ENCODE data around the gene EFCAB6. TPM values are rescaled to one million over a fixed set of nuclear protein-coding genes. Genes with fewer than 3 reads are reported as not detected.

Gene EFCAB6
- total and polyA plus RNA-seq, 2 donors (not counting 3 experiments of a cell fraction or from before 2014, with no cell fraction given) = 0.07 to 0.31 TPM

DNA sequence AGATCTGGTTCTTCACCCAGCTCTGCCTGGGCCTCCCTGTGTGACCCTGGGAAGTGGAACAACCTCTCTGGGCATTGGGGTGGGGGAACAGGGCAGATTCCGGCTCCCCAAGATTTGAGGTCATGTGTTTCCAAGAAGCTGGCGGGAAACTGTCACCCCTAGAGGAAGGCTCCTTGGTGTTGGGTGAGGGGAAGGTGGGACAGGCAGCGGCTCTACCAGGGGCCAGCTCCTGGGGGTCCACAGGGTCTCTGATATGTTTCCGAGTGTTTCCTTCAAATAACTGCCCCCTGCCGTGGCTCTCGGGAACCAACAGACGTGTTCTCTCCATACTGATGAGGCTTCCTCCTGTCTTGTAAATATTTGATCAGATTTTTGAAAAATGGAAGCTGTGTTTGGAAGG is 321.8 kb downstream of the EFCAB6 start:
- no peak overlapping the region for H3K27ac ChIP-seq (ENCODE audit: insufficient read depth, low read depth, low read length)
- no peaks in the 10 kb centered on the region for H3K4me1 ChIP-seq (ENCODE audit: control insufficient read depth, extremely low read depth, insufficient read depth, low read length)
- H3K79me2 ChIP-seq (ENCODE audit: control insufficient read depth, insufficient read depth, low read length) = no peaks in the 10 kb centered on the region
- FAIRE-seq = no peak
- dilution Hi-C loops (cut with MboI; ENCODE audit: extremely low pct_ligation_motif_present, low sequenced_read_pairs) = no loop called here
- H3K9me1 ChIP-seq (replicated peaks; ENCODE audit: control insufficient read depth, extremely low read depth, insufficient read depth, low read length) = no peaks in the 10 kb centered on the region
- H3K4me3 ChIP-seq (replicated peaks in 1 of 3; ENCODE audit: insufficient read depth in 1 of 3, low read depth in 1 of 3, low read length in 3 of 3) = no peak overlapping the region
- no peak overlapping the region for H2AFZ ChIP-seq (ENCODE audit: low read depth, low read length)
- no peaks in the 10 kb centered on the region for H4K20me1 ChIP-seq (replicated peaks; ENCODE audit: control insufficient read depth, extremely low read depth, insufficient read depth, low read length)
- intact Hi-C loops (cut with micrococcal nuclease) = no loop called here
- ChIA-PET POLR2A (no interaction called here), CTCF (no interaction called here)
- no TSS peak for BruUV-seq (replicated peaks)
- no peak for TF ChIP-seq JUN (IDR thresholded peaks at IDR 0.05; ENCODE audit: borderline replicate concordance, insufficient read depth, insufficient read length, low read depth)
- no peak for TF ChIP-seq POLR2A (IDR thresholded peaks at IDR 0.05; ENCODE audit: low read depth, low read length)
- TF ChIP-seq MYC (IDR thresholded peaks at IDR 0.05; ENCODE audit: low read depth, low read length) = no peak
- TF ChIP-seq, protein P1, sequence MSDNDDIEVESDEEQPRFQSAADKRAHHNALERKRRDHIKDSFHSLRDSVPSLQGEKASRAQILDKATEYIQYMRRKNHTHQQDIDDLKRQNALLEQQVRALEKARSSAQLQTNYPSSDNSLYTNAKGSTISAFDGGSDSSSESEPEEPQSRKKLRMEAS (IDR thresholded peaks at IDR 0.05; ENCODE audit: insufficient read depth, insufficient read length) = no peak
- TF ChIP-seq GATA2 (IDR thresholded peaks at IDR 0.05; ENCODE audit: insufficient read depth, insufficient read length, low read depth, low read length) = no peak
- no peak for TF ChIP-seq POLR2AphosphoS5 (IDR thresholded peaks at IDR 0.05; ENCODE audit: insufficient read depth, low read depth, low read length)
- TF ChIP-seq, protein P2, sequence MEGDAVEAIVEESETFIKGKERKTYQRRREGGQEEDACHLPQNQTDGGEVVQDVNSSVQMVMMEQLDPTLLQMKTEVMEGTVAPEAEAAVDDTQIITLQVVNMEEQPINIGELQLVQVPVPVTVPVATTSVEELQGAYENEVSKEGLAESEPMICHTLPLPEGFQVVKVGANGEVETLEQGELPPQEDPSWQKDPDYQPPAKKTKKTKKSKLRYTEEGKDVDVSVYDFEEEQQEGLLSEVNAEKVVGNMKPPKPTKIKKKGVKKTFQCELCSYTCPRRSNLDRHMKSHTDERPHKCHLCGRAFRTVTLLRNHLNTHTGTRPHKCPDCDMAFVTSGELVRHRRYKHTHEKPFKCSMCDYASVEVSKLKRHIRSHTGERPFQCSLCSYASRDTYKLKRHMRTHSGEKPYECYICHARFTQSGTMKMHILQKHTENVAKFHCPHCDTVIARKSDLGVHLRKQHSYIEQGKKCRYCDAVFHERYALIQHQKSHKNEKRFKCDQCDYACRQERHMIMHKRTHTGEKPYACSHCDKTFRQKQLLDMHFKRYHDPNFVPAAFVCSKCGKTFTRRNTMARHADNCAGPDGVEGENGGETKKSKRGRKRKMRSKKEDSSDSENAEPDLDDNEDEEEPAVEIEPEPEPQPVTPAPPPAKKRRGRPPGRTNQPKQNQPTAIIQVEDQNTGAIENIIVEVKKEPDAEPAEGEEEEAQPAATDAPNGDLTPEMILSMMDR (IDR thresholded peaks at IDR 0.05; ENCODE audit: extremely low read depth in 1 of 2, insufficient read depth in 1 of 2, low read depth in 1 of 2, low read length in 2 of 2) = no peak
- TF ChIP-seq FOS (IDR thresholded peaks at IDR 0.05; ENCODE audit: borderline replicate concordance, insufficient read depth, low read length) = no peak
- TF ChIP-seq EZH2 (IDR thresholded peaks at IDR 0.05; ENCODE audit: borderline replicate concordance, low read depth, low read length, severe bottlenecking) = no peak
- H3K27me3 ChIP-seq (ENCODE audit: control insufficient read depth in 2 of 2, insufficient read depth in 2 of 2, low read length in 2 of 2) = no peaks in the 10 kb centered on the region
- DNase-seq (ENCODE audit: low read depth, low spot score) = no peak
- no peak overlapping the region for H3K4me2 ChIP-seq (ENCODE audit: insufficient read depth, low read length)
- no peak overlapping the region for H3K9ac ChIP-seq (replicated peaks; ENCODE audit: extremely low read depth, insufficient read depth, low read length)
- peaks cover 2% of the 10 kb centered on the region for H3K9me3 ChIP-seq (replicated peaks; ENCODE audit: control insufficient read depth, insufficient read depth, low read length)
- no peaks in the 10 kb centered on the region for H3K36me3 ChIP-seq (ENCODE audit: control insufficient read depth in 2 of 2, extremely low read depth in 1 of 2, insufficient read depth in 2 of 2, low read length in 2 of 2)

Data from endothelial cell of umbilical vein (primary cell).